NCI-H1105 (cell line): ENCODE measurements around the gene FURIN.
"Not testable (repeated sequence)": the region's sequence is repeated elsewhere in the genome, so short reads cannot be mapped to it uniquely, and the experiment has no call there.

Source experiments
- DNase-seq: peaks from one replicate; lab custom pipeline; 2025; lab: John Stamatoyannopoulos, UW

Gene FURIN

GRCh38 chr15:90844696-90845095, 23.7 kb upstream of the FURIN start:
- no peak for DNase-seq

GRCh38 chr15:90845201-90845949, 23.0 kb upstream of the FURIN start:
- no peak for DNase-seq

DNA sequence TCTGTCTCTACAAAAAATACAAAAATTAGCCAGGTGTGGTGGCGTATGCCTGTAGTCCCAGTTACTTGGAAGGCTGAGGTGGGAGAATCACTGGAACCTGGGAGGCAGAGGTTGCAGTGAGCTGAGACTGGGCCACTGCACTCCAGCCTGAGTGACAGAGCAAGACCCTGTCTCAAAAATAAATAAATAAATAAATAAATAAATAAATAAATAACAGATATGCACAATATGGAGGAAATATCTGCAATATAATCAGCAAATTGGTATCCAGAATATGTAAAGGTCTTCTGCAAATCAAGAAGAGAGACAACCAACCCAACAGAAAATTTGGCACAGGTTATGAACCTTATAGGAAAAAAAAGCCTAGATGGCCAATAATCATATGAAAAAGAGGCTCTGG, 19.0 kb upstream of the FURIN start:
- DNase-seq, result not testable (repeated sequence)

- DNase-seq, result no peak
Observed at GRCh38 chr15:90851114-90851513, 17.3 kb upstream of the FURIN start.

- no peak for DNase-seq
Observed at GRCh38 chr15:90851940-90852339, 16.4 kb upstream of the FURIN start.

DNA sequence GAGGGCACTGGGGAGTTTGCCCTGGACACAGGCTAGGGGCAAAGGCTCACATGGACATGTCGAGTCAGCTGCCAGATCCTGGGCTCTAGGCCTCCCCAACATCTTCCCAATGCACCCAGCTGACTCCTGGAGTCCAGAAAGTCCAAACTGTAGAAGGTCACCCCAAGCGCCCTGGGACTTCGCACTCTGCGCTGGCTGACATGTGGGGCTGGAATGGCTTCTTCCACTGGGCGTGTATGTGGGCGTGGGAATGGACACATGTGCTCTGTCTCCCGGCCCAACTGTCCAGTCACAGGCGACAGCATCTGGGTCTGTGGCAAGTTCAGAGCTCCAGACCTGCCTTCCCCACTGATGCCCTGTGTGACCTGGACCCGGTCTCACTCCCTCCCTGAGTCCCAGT, 13.2 kb upstream of the FURIN start:
- no peak for DNase-seq

DNA sequence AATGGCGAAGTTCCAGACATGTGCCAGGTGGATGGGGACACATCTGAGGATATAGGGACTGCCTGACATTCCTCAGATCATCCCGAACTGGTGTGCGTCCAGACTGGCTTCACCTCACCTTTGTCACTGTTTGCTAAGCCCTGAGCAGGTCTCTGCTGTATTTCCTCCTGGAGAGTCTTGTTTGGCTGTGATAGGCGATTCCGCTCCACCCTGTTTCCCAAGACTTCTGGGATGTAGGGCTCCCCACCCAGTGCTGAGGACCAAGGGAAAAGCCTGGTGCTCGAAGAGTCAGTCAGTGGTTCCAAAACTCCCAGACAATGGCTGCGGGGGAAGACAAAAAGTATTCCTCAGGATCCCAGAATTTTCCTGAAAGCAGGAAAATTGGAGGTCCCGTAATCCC, 11.1 kb upstream of the FURIN start:
- DNase-seq, result no peak

GRCh38 chr15:90857883-90858443, 10.4 kb upstream of the FURIN start:
- no peak for DNase-seq

GRCh38 chr15:90859234-90860131, 8.9 kb upstream of the FURIN start:
- DNase-seq, result no peak

GRCh38 chr15:90860450-90860849, 7.9 kb upstream of the FURIN start:
- DNase-seq, result no peak

DNA sequence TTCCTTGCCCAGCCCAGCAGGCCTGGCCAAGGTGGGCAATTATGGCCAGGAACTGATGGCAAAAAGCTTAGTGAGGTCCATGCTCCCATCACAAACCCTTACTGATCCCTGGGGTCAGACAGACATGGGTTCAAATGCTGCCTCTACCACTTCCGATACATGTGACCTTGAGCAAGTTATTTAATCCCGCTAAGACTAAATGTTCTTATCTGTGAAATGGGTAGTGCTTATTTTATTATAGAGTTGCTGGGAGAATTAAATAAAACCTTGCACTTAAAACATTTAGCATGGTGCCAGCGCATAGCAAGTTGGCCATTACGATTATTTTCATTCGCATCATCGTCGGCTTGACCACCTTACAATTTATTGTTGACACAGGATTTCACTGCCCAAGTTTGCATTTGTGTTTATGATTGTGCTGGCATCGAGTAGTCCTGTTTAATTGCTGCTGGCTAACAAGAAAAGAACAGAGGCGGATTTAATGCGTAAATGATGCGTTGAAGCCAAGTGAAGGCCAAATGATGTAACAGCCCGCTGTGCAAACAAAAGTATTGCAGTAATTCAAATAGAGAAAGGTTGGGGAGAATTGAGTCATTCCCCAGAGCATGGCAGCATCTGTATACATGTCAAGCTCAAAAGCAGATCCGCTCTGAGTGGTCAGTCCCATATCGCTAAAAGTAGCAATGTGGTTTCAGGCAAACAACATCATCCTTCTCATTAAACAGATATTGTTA, 7.3 kb upstream of the FURIN start:
- DNase-seq, result no peak

GRCh38 chr15:90862487-90862886, 5.9 kb upstream of the FURIN start:
- no peak for DNase-seq

DNA sequence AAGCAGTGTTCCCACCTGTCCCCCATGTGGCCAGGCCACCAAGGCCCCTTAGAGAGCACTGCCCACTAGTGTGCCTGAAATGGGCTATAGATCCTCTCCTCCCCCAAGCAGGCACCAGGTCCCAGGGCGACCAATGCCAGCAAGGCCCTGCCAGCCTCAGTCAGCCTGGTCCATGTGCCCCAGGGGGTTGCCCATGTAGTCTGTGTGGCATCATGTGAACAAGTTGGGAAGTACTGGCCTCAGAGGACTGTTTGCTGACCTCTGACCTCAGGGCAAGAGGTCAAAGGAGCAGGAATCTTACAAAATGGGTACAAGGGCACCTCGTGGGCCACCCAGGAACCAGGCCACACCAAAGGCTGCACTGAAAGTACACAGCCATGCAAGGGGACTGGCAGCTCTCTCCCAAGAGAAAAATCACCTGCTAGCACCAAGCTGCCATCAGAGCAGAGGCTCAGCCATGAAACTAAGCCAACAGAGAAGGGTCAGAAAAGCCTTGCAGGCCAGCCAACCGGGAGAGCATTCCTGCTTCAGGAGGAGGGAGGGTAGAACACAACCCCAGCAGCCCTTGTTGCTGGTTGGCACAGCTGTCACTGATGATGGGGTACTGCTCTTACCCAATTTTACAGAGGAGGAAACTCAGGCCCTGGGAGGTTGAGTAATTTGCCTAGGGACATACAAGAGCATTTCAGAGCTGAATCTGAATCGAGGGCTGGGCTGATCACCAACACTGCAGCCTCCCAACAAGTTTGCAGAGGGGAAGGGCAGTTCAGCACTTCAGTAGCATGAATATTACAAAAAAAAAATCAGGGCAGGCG, 5.2 kb upstream of the FURIN start:
- DNase-seq, result no peak

GRCh38 chr15:90863987-90864386, 4.4 kb upstream of the FURIN start:
- no peak for DNase-seq

GRCh38 chr15:90864507-90864906, 3.9 kb upstream of the FURIN start:
- DNase-seq, result no peak

- DNase-seq, result no peak
Observed at GRCh38 chr15:90865702-90866101, 2.7 kb upstream of the FURIN start.

DNA sequence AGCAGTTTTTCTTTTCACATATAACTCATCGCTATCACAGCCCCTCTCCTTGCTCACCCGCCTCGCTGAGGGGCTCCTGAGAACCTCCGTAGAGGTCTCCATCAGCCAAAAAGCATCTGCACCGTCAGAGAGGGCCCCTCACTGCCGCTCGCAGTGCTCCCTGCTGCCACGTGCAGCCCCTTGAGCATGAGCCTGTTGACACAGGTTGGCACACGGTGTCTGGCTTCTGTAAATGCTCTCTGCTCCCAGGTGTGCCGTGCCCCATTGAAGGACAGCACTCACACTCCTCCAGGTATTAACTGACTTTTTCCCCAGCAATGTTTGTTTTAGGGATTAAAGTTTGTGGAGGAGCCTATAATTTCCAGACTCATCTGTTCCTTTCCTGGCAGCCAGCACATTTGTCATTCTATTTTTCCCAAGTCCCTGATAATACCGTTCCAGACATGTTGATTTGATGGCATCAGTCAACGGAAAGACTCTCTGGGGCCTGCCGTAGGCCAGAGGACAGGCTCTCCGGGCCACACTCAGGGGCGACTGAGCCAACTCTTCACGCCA, 2.1 kb upstream of the FURIN start:
- peak; percentile 43 for DNase-seq

GRCh38 chr15:90866800-90867199, 1.6 kb upstream of the FURIN start:
- DNase-seq, result no peak

- DNase-seq, result no peak
Observed at GRCh38 chr15:90869140-90869541, 753 bp downstream of the FURIN start.

DNA sequence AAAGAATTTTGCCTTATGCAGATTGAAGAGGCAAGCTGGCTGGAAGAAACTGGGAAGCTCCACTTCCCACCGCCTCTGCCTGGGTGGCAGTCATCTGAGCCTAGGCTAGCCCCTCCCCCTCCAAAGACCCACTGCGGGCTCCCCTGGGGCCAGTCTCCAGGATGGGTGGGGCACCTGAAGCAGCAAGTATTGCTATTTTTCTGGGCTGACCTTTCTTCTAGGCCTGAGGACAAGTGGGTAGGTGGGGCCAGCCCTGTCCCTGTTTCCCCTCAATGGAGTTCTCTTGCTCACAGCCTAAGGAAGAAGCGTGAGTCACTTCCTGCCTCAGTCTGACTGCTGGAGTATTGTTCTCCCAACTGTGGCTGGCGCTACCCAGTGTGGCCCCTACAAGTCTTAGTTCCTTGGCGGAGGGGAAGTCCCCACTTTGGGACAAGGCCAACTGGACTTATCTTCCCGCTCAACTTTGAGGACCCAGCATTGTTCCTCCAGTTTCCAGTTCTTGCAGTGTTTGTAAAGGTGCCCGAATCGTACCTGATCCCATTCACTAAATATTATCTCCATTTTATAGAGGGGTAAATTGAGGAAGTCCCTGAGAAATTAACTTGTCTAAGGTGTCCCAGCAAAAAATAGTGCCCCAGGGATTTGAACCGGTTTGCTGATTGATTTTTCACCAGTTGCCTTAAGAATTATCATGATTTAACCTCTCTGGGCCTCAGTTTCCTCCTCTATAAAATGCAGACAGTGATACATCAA, 1.4 kb downstream of the FURIN start:
- no peak for DNase-seq
